Brain microvascular endothelial cell (primary cell): Measurements from ENCODE around the gene CEP112.

Experiments used
- DNase-seq: peaks from one replicate; pipeline ENCODE4 v3.0.0-alpha.2; 2020
- H3K27ac ChIP-seq: fragments of 250-450 bp; sonication (Bioruptor Pico); 2 replicates; pipeline ENCODE4 v1.5.1; 2020; ENCODE audit warnings: mild to moderate bottlenecking, moderate library complexity
- H3K27me3 ChIP-seq: fragments of 250-450 bp; sonication (Bioruptor Pico); replicated peaks from 2 replicates; pipeline ENCODE4 v1.5.1; 2020; ENCODE audit warnings: mild to moderate bottlenecking
- H3K36me3 ChIP-seq: fragments of 250-450 bp; sonication (Bioruptor Pico); replicated peaks from 2 replicates; pipeline ENCODE4 v1.5.1; 2020; ENCODE audit warnings: mild to moderate bottlenecking
- H3K4me3 ChIP-seq: 2 replicates; pipeline ENCODE4 v1.5.1; 2011; ENCODE audit warnings: low read depth, mild to moderate bottlenecking, control low read depth, low read length, moderate library complexity
- CTCF ChIP-seq: IDR thresholded peaks from 2 replicates; pipeline ENCODE4 v1.5.1; 2011; ENCODE audit warnings: low read depth, mild to moderate bottlenecking, moderate library complexity, low read length, control low read depth, inconsistent platforms; ENCODE audit errors: missing control alignments
- in situ Hi-C: cut with HindIII; loops from 2 replicates; pipeline ENCODE4 v1.10.0; 2017; ENCODE audit warnings: low sequenced_read_pairs, low pct_ligation_motif_present

The CEP112 gene

GRCh38 chr17:65627891-65628643 is 563.9 kb downstream of the CEP112 start:
- no peak overlapping the region for H3K4me3 ChIP-seq
- in situ Hi-C loops = no loop called here

DNA sequence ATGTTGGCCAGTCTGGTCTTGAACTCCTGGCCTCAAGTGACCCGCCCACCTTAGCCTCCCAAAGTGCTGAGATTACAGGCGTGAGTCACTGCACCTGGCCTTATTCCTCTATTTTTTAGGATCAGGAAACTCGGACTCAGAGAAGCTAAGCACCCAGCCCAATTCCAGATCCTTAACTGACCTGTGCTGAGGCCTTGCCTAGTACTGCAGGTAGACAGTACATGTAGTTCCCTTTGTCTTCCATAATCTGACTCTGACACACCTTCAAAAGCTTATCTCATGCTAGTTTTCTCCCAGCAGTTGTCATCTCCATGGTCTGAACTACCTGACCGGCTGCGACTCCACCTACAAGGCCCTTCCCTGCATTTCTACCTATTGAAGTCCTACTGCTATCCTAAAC is 564.8 kb downstream of the CEP112 start:
- Histone ChIP-seq H3K4me3 (no peak overlapping the region), H3K27ac (no peak overlapping the region), H3K27me3 (no peaks in the 10 kb centered on the region), H3K36me3 (no peaks in the 10 kb centered on the region)
- in situ Hi-C loops = no loop called here
- no peak for TF ChIP-seq CTCF
- DNase-seq = no peak

More at GRCh38 chr17:65627891-65628643, 563.9 kb downstream of the CEP112 start:
- no peak for TF ChIP-seq CTCF
- DNase-seq = peak; percentile 95
- H3K27ac ChIP-seq = peak overlapping the region; percentile 35
- no peaks in the 10 kb centered on the region for H3K36me3 ChIP-seq
- no peaks in the 10 kb centered on the region for H3K27me3 ChIP-seq

DNA sequence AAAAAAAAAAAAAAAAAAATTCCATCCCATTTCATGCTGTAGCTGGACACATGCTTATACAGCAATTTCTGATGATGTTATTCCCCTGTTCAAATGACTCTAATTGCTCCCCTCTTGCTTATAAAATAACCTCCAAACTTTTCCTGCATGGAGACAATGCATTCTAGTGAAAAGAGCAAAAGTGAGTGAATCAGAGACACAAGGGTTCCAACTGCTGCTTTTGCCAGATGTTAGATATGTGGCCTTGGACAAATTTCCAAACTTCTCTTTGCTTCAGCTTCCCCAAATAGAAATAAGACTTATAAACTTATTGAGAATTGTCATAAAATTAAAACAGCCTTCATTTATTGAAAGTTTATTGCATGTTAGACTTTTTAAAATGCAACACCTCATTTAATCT is 565.5 kb downstream of the CEP112 start:
- Histone ChIP-seq H3K36me3 (no peaks in the 10 kb centered on the region), H3K27me3 (no peaks in the 10 kb centered on the region), H3K27ac (no peak overlapping the region), H3K4me3 (no peak overlapping the region)
- no peak for TF ChIP-seq CTCF
- DNase-seq = no peak
- in situ Hi-C loops = no loop called here

GRCh38 chr17:65618516-65618915 is 573.4 kb downstream of the CEP112 start:
- no peak for DNase-seq
- in situ Hi-C loops = no loop called here
- TF ChIP-seq CTCF = no peak
- H3K27me3 ChIP-seq = no peaks in the 10 kb centered on the region
- no peaks in the 10 kb centered on the region for H3K36me3 ChIP-seq
- no peak overlapping the region for H3K4me3 ChIP-seq
- H3K27ac ChIP-seq = no peak overlapping the region

DNA sequence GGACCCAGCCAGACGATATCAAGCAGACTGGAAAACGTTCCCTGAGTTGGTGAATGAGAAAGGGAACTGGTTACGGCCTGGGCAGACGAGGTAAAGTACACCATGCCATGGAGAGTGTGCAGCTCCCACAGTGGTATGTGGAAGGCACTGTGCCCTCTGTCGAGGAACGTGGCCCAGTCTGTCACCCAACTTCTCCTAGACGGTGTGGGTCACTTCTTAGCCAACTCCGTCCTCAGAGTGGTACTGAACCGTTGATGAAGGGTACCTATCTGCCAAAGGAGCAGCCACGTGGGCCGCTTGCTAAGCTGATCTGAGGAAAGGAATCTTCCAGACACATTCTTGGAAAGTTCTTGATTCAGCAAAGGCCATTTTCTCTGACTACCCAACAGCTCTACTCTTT is 574.4 kb downstream of the CEP112 start:
- TF ChIP-seq CTCF = no peak
- H3K4me3 ChIP-seq = no peak overlapping the region
- H3K27ac ChIP-seq = no peak overlapping the region
- no peaks in the 10 kb centered on the region for H3K36me3 ChIP-seq
- no peak for DNase-seq
- in situ Hi-C loops = no loop called here
- no peaks in the 10 kb centered on the region for H3K27me3 ChIP-seq

- no peak for TF ChIP-seq CTCF
- Histone ChIP-seq H3K36me3 (no peaks in the 10 kb centered on the region), H3K27me3 (no peaks in the 10 kb centered on the region), H3K4me3 (no peak overlapping the region), H3K27ac (no peak overlapping the region)
- no peak for DNase-seq
- in situ Hi-C loops = no loop called here
Observed at GRCh38 chr17:65609749-65610148, 582.2 kb downstream of the CEP112 start.
